Spleen (tissue), 11 donors: ENCODE data around the gene WNT8A. TPM values are rescaled to one million over a fixed set of nuclear protein-coding genes. Genes with fewer than 3 reads are reported as not detected.

Experiments
- DNase-seq: peaks from one replicate; pipeline ENCODE4 v3.0.0-alpha.2; 2020
- H3K27ac ChIP-seq, 8 donors: fragments of 200-600 bp; sonication (generic) in 7 of 8; 1 replicate in 4 of 8; 2 replicates in 4 of 8; pipeline versions ENCODE4 v1.5.0 to v1.8.0; 2016 to 2021; ENCODE audit warnings: inconsistent platforms in 4 of 8, mild to moderate bottlenecking in 4 of 8, moderate library complexity in 1 of 8
- H3K27me3 ChIP-seq, 7 donors: fragments of 200-600 bp; sonication (generic) in 6 of 7; replicated peaks in 1 of 7; 1 replicate in 4 of 7; 2 replicates in 3 of 7; pipeline versions ENCODE4 v1.5.0 to v1.8.0; 2016 to 2021; ENCODE audit warnings: inconsistent platforms in 3 of 7, mild to moderate bottlenecking in 1 of 7
- H3K36me3 ChIP-seq, 6 donors: fragments of 200-600 bp; sonication (generic) in 5 of 6; 1 replicate in 4 of 6; 2 replicates in 2 of 6; pipeline versions ENCODE4 v1.5.0 to v1.8.0; 2016 to 2021; ENCODE audit warnings: inconsistent platforms in 2 of 6
- H3K4me1 ChIP-seq, 6 donors: fragments of 200-600 bp; sonication (generic) in 5 of 6; 1 replicate in 3 of 6; 2 replicates in 3 of 6; pipeline versions ENCODE4 v1.5.0 to v1.8.0; 2016 to 2021; ENCODE audit warnings: inconsistent platforms in 3 of 6
- H3K4me3 ChIP-seq, 8 donors: fragments of 200-600 bp; sonication (generic) in 7 of 8; 1 replicate in 4 of 8; 2 replicates in 4 of 8; pipeline versions ENCODE4 v1.5.0 to v1.8.0; 2016 to 2021; ENCODE audit warnings: inconsistent platforms in 4 of 8, mild to moderate bottlenecking in 4 of 8, moderate library complexity in 2 of 8
- H3K9me3 ChIP-seq, 8 donors: fragments of 200-600 bp; sonication (generic) in 7 of 8; 1 replicate in 4 of 8; 2 replicates in 4 of 8; pipeline versions ENCODE4 v1.5.0 to v1.8.0; 2016 to 2021; ENCODE audit warnings: inconsistent platforms in 4 of 8
- POLR2A ChIP-seq, 3 donors: fragments of 450-650 bp; IDR thresholded peaks; one replicate each; pipeline ENCODE4 v1.5.1; 2017; ENCODE audit warnings: antibody characterized with exemption in 3 of 3, mild to moderate bottlenecking in 1 of 3
- POLR2AphosphoS5 ChIP-seq, 3 donors: sonication (generic); formaldehyde crosslinking; IDR thresholded peaks; one replicate each; pipeline ENCODE4 v1.5.1; 2017; ENCODE audit warnings: antibody characterized with exemption in 3 of 3
- WGBS, 5 donors: extraction: QIAGEN DNeasy Blood & Tissue Kit in 3 of 5; methylation state at CpG; one replicate each; pipeline versions ENCODE4 v1.1.5 to v1.1.7; 2013 to 2018; 5-methylcytosine and 5-hydroxymethylcytosine counted together
- intact Hi-C: fragments of 100-400 bp; cut with DNase I; formaldehyde crosslinking; loops from one replicate; pipeline ENCODE4 v1.15.0; 2023; ENCODE audit warnings: low total_unique reads
- polyA plus RNA-seq, 3 donors: library from polyadenylated mRNA; stranded (reverse); fragments of 200-250 nt; gene quantifications; one replicate each; pipeline ENCODE4 v1.2.1, GENCODE V29; 2013
- total RNA-seq, 7 donors: library from RNA; depleted of rRNA in 3 of 7; stranded (reverse); fragments of >200 nt in 3 of 7; fragmentation: NEBNext Ultra II Directional in 4 of 7; extraction: Animal tissue kit (Norgen Biotek cat#: 25700) in 4 of 7; gene quantifications; one replicate each; pipeline versions ENCODE4 v1.1.0 to v1.2.1, GENCODE V29; 2016 to 2021
- TF ChIP-seq, protein P1 (sequence below), 11 experiments: fragments of 200-600 bp in 7 of 11; fragments of 450-650 bp in 4 of 11; sonication (generic) in 4 of 11; IDR thresholded peaks in 8 of 11; conservative IDR thresholded peaks in 3 of 11; 1 replicate in 7 of 11; 2 replicates in 4 of 11; pipeline versions ENCODE4 v1.4.0 to v1.8.0; 2016 to 2021; ENCODE audit warnings: antibody characterized with exemption in 11 of 11, inconsistent platforms in 4 of 11, mild to moderate bottlenecking in 1 of 11
- donor health status: healthy with polysubstance abuse.
- donor health status: DM: no; HTN: no; CAD: no; lungs with moderate emphysema.
- donor health status: DM: no; HTN: no; CAD: no.
- donor health status: Bipolar disorder and iron deficiency.
- donor health status: healthy.
- donor health status: DM: no; HTN: no; CAD: no.
- donor health status: DM: yes; HTN: yes; CAD: no.

Gene WNT8A
- total and polyA plus RNA-seq, 10 donors = 0.05 to 0.60 TPM; not detected in 8

GRCh38 chr5:138092301-138092700 lies 8.5 kb downstream of the WNT8A start:
- Histone ChIP-seq H3K27me3 (no peaks in the 10 kb centered on the region), H3K9me3 (no peaks in the 10 kb centered on the region), H3K27ac (no peak overlapping the region), H3K4me3 (no peak overlapping the region), H3K4me1 (no peaks in the 10 kb centered on the region), H3K36me3 (no peaks in the 10 kb centered on the region)
- intact Hi-C loops = no loop called here
- WGBS, 5 donors = 75 to 96% (median 81%) methylated on average over 1 of the region's 1 CpG
- DNase-seq = no peak
- TF ChIP-seq, protein P1, sequence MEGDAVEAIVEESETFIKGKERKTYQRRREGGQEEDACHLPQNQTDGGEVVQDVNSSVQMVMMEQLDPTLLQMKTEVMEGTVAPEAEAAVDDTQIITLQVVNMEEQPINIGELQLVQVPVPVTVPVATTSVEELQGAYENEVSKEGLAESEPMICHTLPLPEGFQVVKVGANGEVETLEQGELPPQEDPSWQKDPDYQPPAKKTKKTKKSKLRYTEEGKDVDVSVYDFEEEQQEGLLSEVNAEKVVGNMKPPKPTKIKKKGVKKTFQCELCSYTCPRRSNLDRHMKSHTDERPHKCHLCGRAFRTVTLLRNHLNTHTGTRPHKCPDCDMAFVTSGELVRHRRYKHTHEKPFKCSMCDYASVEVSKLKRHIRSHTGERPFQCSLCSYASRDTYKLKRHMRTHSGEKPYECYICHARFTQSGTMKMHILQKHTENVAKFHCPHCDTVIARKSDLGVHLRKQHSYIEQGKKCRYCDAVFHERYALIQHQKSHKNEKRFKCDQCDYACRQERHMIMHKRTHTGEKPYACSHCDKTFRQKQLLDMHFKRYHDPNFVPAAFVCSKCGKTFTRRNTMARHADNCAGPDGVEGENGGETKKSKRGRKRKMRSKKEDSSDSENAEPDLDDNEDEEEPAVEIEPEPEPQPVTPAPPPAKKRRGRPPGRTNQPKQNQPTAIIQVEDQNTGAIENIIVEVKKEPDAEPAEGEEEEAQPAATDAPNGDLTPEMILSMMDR (IDR thresholded peaks at IDR 0.05 in 8 of 11, conservative IDR thresholded peaks at IDR 0.05 in 3 of 11) = no peak
- TF ChIP-seq POLR2A (IDR thresholded peaks at IDR 0.05) = no peak
- TF ChIP-seq POLR2AphosphoS5 (IDR thresholded peaks at IDR 0.05) = no peak

DNA sequence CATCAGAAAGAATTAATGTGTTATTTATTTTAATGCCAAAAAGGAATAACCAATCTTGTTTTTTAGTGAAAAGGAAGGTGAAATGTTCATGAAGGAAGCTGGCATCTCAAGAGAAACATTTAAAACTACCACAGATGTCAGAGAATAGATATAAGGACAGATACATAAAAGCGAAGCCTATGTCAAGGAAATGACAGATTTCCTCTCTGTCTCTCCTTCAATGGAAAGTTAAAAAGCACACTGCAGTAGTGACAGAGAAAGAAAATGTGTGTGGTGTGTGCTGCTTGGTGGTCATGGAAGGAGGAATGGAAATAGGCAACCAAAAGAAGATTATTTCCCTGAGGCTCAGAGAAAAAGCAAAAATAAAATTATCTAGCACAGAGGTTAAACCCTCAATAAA lies 9.2 kb downstream of the WNT8A start:
- Histone ChIP-seq H3K9me3 (no peaks in the 10 kb centered on the region), H3K4me1 (no peaks in the 10 kb centered on the region), H3K27ac (no peak overlapping the region), H3K27me3 (peaks cover 0 to 2% (median 0%) of the 10 kb centered on the region in 7 donors), H3K36me3 (no peaks in the 10 kb centered on the region), H3K4me3 (no peak overlapping the region)
- TF ChIP-seq, protein P1 (IDR thresholded peaks at IDR 0.05 in 8 of 11, conservative IDR thresholded peaks at IDR 0.05 in 3 of 11) = no peak
- no peak for TF ChIP-seq POLR2A (IDR thresholded peaks at IDR 0.05)
- TF ChIP-seq POLR2AphosphoS5 (IDR thresholded peaks at IDR 0.05) = no peak
- no peak for DNase-seq
- intact Hi-C loops = no loop called here
- 11 to 26% (median 20%) methylated on average over 1 of the region's 1 CpG for WGBS, 5 donors

- H3K27me3 ChIP-seq = peaks cover 0 to 14% (median 0%) of the 10 kb centered on the region in 7 donors
- no peaks in the 10 kb centered on the region for H3K4me1 ChIP-seq
- no peaks in the 10 kb centered on the region for H3K36me3 ChIP-seq
- TF ChIP-seq POLR2A (IDR thresholded peaks at IDR 0.05) (no peak), POLR2AphosphoS5 (IDR thresholded peaks at IDR 0.05) (no peak)
- TF ChIP-seq, protein P1 (IDR thresholded peaks at IDR 0.05 in 8 of 11, conservative IDR thresholded peaks at IDR 0.05 in 3 of 11) = no peak
- H3K4me3 ChIP-seq = no peak overlapping the region
- H3K27ac ChIP-seq = no peak overlapping the region
- intact Hi-C loops = no loop called here
- no peak for DNase-seq
- no peaks in the 10 kb centered on the region for H3K9me3 ChIP-seq
- WGBS, 5 donors = 70 to 81% (median 70%) methylated on average over 4 of the region's 4 CpGs
These were observed 11.5 kb downstream of the WNT8A start for GRCh38 chr5:138095100-138095907.

- no peak overlapping the region for H3K27ac ChIP-seq
- intact Hi-C loops = no loop called here
- no peaks in the 10 kb centered on the region for H3K9me3 ChIP-seq
- H3K27me3 ChIP-seq = peaks cover 0 to 14% (median 0%) of the 10 kb centered on the region in 7 donors
- 68 to 86% (median 78%) methylated on average over 2 of the region's 2 CpGs for WGBS, 5 donors
- no peak for DNase-seq
- no peaks in the 10 kb centered on the region for H3K36me3 ChIP-seq
- TF ChIP-seq POLR2AphosphoS5 (IDR thresholded peaks at IDR 0.05) = no peak
- no peak for TF ChIP-seq POLR2A (IDR thresholded peaks at IDR 0.05)
- TF ChIP-seq, protein P1 (IDR thresholded peaks at IDR 0.05 in 8 of 11, conservative IDR thresholded peaks at IDR 0.05 in 3 of 11) = no peak
- H3K4me1 ChIP-seq = no peaks in the 10 kb centered on the region
- no peak overlapping the region for H3K4me3 ChIP-seq
These were observed 12.5 kb downstream of the WNT8A start for GRCh38 chr5:138096363-138096762.
